ENCODE measurements around the gene ARRB2.

ARRB2 gene

DNA sequence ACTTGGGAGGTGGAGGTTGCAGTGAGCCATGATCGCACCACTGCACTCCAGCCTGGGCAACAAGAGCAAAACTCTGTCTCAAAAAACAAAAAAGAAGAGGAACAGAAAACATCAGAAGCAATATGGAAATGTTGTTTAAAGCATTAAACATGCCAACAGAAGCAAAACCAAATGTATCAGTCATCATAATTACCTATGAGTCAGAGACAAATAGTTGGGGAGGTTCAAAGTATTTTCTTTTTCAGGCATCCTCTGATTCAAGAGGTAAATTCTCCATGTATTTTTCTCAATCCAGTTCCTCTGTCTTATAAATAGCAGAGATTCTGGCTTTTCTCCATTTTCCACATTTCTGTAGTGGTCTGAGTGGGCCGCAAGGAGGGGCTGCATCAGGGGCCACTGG is 59.2 kb downstream of the ARRB2 start:
- H3K4me3 ChIP-seq (replicated peaks in 1 of 2; ENCODE audit: low read depth in 2 of 2, low read length in 2 of 2), result no peak overlapping the region
- TF ChIP-seq, protein P1, sequence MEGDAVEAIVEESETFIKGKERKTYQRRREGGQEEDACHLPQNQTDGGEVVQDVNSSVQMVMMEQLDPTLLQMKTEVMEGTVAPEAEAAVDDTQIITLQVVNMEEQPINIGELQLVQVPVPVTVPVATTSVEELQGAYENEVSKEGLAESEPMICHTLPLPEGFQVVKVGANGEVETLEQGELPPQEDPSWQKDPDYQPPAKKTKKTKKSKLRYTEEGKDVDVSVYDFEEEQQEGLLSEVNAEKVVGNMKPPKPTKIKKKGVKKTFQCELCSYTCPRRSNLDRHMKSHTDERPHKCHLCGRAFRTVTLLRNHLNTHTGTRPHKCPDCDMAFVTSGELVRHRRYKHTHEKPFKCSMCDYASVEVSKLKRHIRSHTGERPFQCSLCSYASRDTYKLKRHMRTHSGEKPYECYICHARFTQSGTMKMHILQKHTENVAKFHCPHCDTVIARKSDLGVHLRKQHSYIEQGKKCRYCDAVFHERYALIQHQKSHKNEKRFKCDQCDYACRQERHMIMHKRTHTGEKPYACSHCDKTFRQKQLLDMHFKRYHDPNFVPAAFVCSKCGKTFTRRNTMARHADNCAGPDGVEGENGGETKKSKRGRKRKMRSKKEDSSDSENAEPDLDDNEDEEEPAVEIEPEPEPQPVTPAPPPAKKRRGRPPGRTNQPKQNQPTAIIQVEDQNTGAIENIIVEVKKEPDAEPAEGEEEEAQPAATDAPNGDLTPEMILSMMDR (IDR thresholded peaks at IDR 0.05; ENCODE audit: low read depth, low read length), result no peak
- peak in 1 of 2 donors; percentile 53 for DNase-seq (ENCODE audit: low read depth in 2 of 2)
